Trophoblast cell (in vitro differentiated cells and primary cell): ENCODE measurements around the gene DCAF10.
"Not testable (repeated sequence)": the region's sequence is repeated elsewhere in the genome, so short reads cannot be mapped to it uniquely, and the experiment has no call there.

Experiments used
- DNase-seq, 2 donors: peaks; one replicate each; pipeline ENCODE4 v3.0.0-alpha.2; 2016
- H2AFZ ChIP-seq: 2 replicates; pipeline ENCODE4 v1.6.1; 2013; ENCODE audit warnings: low read length, moderate library complexity, mild to moderate bottlenecking; ENCODE audit not compliant: insufficient read depth, poor library complexity
- H2AK5ac ChIP-seq: 2 replicates; pipeline ENCODE4 v1.6.1; 2013; ENCODE audit warnings: mild to moderate bottlenecking, low read length
- H2BK120ac ChIP-seq: 2 replicates; pipeline ENCODE4 v1.6.1; 2013; ENCODE audit warnings: low read length, mild to moderate bottlenecking, moderate library complexity; ENCODE audit not compliant: insufficient read depth, poor library complexity
- H2BK12ac ChIP-seq: 2 replicates; pipeline ENCODE4 v1.6.1; 2013; ENCODE audit warnings: mild to moderate bottlenecking, low read length, moderate library complexity
- H2BK5ac ChIP-seq: 2 replicates; pipeline ENCODE4 v1.6.1; 2013; ENCODE audit warnings: low read length, low read depth, moderate library complexity, mild to moderate bottlenecking; ENCODE audit not compliant: poor library complexity
- H3K14ac ChIP-seq: 2 replicates; pipeline ENCODE4 v1.6.1; 2013; ENCODE audit warnings: mild to moderate bottlenecking, low read length
- H3K18ac ChIP-seq: 2 replicates; pipeline ENCODE4 v1.6.1; 2013; ENCODE audit warnings: mild to moderate bottlenecking, low read length
- H3K23ac ChIP-seq: 2 replicates; pipeline ENCODE4 v1.6.1; 2013; ENCODE audit warnings: low read length
- H3K27ac ChIP-seq: 2 replicates; pipeline ENCODE4 v1.5.1; 2013; ENCODE audit warnings: low read depth, mild to moderate bottlenecking, inconsistent platforms, low read length, moderate library complexity
- H3K27me3 ChIP-seq: 2 replicates; pipeline ENCODE4 v1.6.1; 2013; ENCODE audit warnings: inconsistent platforms, mild to moderate bottlenecking, low read length, moderate library complexity; ENCODE audit not compliant: insufficient read depth
- H3K36me3 ChIP-seq, 2 experiments: 1 replicate in 1 of 2; 2 replicates in 1 of 2; pipeline ENCODE4 v1.6.1; 2013; ENCODE audit warnings: low read length in 2 of 2, mild to moderate bottlenecking in 2 of 2, moderate library complexity in 1 of 2; ENCODE audit not compliant: insufficient read depth in 2 of 2, control insufficient read depth in 1 of 2
- H3K4ac ChIP-seq: 2 replicates; pipeline ENCODE4 v1.6.1; 2013; ENCODE audit warnings: low read depth, mild to moderate bottlenecking, low read length, moderate library complexity
- H3K4me1 ChIP-seq, 2 experiments: 1 replicate in 1 of 2; 2 replicates in 1 of 2; pipeline ENCODE4 v1.6.1; 2013; ENCODE audit warnings: low read length in 2 of 2, mild to moderate bottlenecking in 2 of 2, moderate library complexity in 1 of 2; ENCODE audit not compliant: insufficient read depth in 2 of 2, control insufficient read depth in 1 of 2
- H3K4me2 ChIP-seq: 2 replicates; pipeline ENCODE4 v1.6.1; 2013; ENCODE audit warnings: inconsistent platforms, mild to moderate bottlenecking, low read length, moderate library complexity
- H3K4me3 ChIP-seq: 2 replicates; pipeline ENCODE4 v1.5.1; 2013; ENCODE audit warnings: mild to moderate bottlenecking, low read depth, low read length, inconsistent platforms
- H3K79me1 ChIP-seq: one replicate; pipeline ENCODE4 v1.6.1; 2013; ENCODE audit warnings: low read length
- H3K79me2 ChIP-seq: 2 replicates; pipeline ENCODE4 v1.6.1; 2013; ENCODE audit warnings: low read length, mild to moderate bottlenecking; ENCODE audit not compliant: control insufficient read depth, insufficient read depth, poor library complexity
- H3K9ac ChIP-seq: 2 replicates; pipeline ENCODE4 v1.6.1; 2013; ENCODE audit warnings: mild to moderate bottlenecking, low read length
- H3K9me3 ChIP-seq: 2 replicates; pipeline ENCODE4 v1.6.1; 2013; ENCODE audit warnings: low read depth, mild to moderate bottlenecking, control low read depth, inconsistent platforms, low read length; ENCODE audit not compliant: insufficient read depth
- H4K12ac ChIP-seq: 2 replicates; pipeline ENCODE4 v1.6.1; 2013; ENCODE audit warnings: low read depth, mild to moderate bottlenecking, low read length, moderate library complexity
- H4K8ac ChIP-seq: 2 replicates; pipeline ENCODE4 v1.6.1; 2013; ENCODE audit warnings: low read depth, mild to moderate bottlenecking, low read length, moderate library complexity
- H4K91ac ChIP-seq: one replicate; pipeline ENCODE4 v1.6.1; 2013; ENCODE audit warnings: low read depth, mild to moderate bottlenecking, low read length, moderate library complexity
- WGBS: extraction: QIAGEN DNeasy Blood & Tissue Kit; methylation state at CpG from one replicate; pipeline ENCODE4 v1.1.7; 2013; ENCODE audit warnings: missing lambda C conversion rate; ENCODE audit not compliant: insufficient read length, insufficient coverage; ENCODE audit errors: extremely low coverage; 5-methylcytosine and 5-hydroxymethylcytosine counted together

DCAF10 gene

GRCh38 chr9:37891042-37891441 lies 90.4 kb downstream of the DCAF10 start:
- H3K9ac ChIP-seq, H3K9me3 ChIP-seq: not testable (repeated sequence)

DNA sequence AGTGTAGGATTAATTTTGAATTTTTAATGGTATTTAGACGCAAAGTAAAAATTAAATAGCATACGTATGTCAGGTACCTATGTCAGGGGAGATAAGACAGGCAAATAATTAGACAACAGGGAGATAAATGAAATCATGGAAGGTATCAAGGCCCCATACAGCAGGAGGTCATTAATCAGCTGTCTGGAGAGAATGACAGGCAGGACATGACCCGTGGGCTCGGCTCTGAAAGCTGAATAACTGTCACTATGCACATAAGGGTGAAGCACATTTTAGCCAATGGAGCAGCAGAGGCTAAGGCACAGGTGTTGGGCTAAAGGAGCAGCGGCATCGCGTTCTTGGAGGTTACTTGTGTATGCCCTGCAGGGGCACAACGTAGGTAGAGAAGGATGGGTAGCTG lies 91.5 kb downstream of the DCAF10 start:
- DNase-seq, result no peak
- H2BK12ac ChIP-seq, result no peak overlapping the region
- no peak overlapping the region for H3K4me2 ChIP-seq
- H4K8ac ChIP-seq, result no peak overlapping the region
- H3K79me1 ChIP-seq, result no peaks in the 10 kb centered on the region
- no peaks in the 10 kb centered on the region for H3K4me1 ChIP-seq
- H3K79me2 ChIP-seq, result no peaks in the 10 kb centered on the region
- H4K12ac ChIP-seq, result no peak overlapping the region
- H2AK5ac ChIP-seq, result no peak overlapping the region
- no peaks in the 10 kb centered on the region for H3K9me3 ChIP-seq
- H3K9ac ChIP-seq, result no peak overlapping the region
- H3K18ac ChIP-seq, result no peak overlapping the region
- no peak overlapping the region for H2BK120ac ChIP-seq
- no peak overlapping the region for H3K4me3 ChIP-seq
- H2AFZ ChIP-seq, result no peak overlapping the region
- H4K91ac ChIP-seq, result no peak overlapping the region
- WGBS, result 100% methylated on average over 1 of the region's 8 CpGs
- no peak overlapping the region for H3K23ac ChIP-seq
- no peak overlapping the region for H3K27ac ChIP-seq
- H3K14ac ChIP-seq, result no peak overlapping the region
- H3K27me3 ChIP-seq, result no peaks in the 10 kb centered on the region
- peaks cover 20 to 29% of the 10 kb centered on the region in 2 experiments for H3K36me3 ChIP-seq
- H3K4ac ChIP-seq, result no peak overlapping the region
- no peak overlapping the region for H2BK5ac ChIP-seq

More at GRCh38 chr9:37891042-37891441, 90.4 kb downstream of the DCAF10 start:
- H2AFZ ChIP-seq, H3K79me1 ChIP-seq, H3K4ac ChIP-seq, DNase-seq, H2AK5ac ChIP-seq, H4K8ac ChIP-seq, H3K4me1 ChIP-seq, H3K27ac ChIP-seq, H2BK5ac ChIP-seq, H3K4me3 ChIP-seq, H2BK120ac ChIP-seq, H3K79me2 ChIP-seq, H4K91ac ChIP-seq, H3K4me2 ChIP-seq, H3K23ac ChIP-seq, H3K18ac ChIP-seq, H4K12ac ChIP-seq, H2BK12ac ChIP-seq, H3K27me3 ChIP-seq, H3K14ac ChIP-seq: not testable (repeated sequence)
- no CpG with 5 or more reads among the region's 17 CpGs for WGBS
- H3K36me3 ChIP-seq, result peaks cover 20 to 27% of the 10 kb centered on the region in 2 experiments

DNA sequence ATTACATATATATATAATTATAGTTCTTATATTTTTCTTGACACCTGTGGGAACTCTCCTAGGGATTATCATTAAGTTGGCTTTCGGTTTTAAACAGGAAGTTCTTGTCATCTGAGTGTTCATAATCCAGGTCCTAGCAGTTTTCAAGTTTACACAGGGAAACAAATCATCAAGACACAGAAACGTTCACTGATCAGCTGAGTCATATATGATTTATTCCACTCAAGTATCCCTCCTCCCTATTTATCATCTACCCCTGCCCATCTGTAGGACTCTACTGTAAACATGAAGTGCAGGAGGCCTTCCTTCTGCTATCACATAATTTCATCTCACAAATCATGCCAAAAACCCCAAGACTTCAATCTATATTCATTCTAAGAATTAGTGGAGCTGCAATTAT lies 97.1 kb downstream of the DCAF10 start:
- Histone ChIP-seq H4K12ac (no peak overlapping the region), H3K9ac (no peak overlapping the region), H3K27me3 (no peaks in the 10 kb centered on the region), H4K8ac (no peak overlapping the region), H3K9me3 (no peaks in the 10 kb centered on the region), H3K36me3 (peaks cover 18 to 21% of the 10 kb centered on the region in 2 experiments), H2AFZ (no peak overlapping the region), H2BK12ac (no peak overlapping the region), H3K79me1 (no peaks in the 10 kb centered on the region), H4K91ac (no peak overlapping the region), H3K4me1 (no peaks in the 10 kb centered on the region), H3K23ac (no peak overlapping the region), H2AK5ac (no peak overlapping the region), H3K14ac (no peak overlapping the region), H2BK120ac (no peak overlapping the region), H3K79me2 (no peaks in the 10 kb centered on the region), H3K4me2 (no peak overlapping the region), H3K27ac (no peak overlapping the region), H2BK5ac (no peak overlapping the region), H3K4ac (no peak overlapping the region), H3K4me3 (no peak overlapping the region), H3K18ac (no peak overlapping the region)
- no CpG with 5 or more reads among the region's 2 CpGs for WGBS
- no peak for DNase-seq

GRCh38 chr9:37899041-37899440 lies 98.4 kb downstream of the DCAF10 start:
- no peak overlapping the region for H3K9ac ChIP-seq
- H3K14ac ChIP-seq, result no peak overlapping the region
- no peaks in the 10 kb centered on the region for H3K9me3 ChIP-seq
- no peak overlapping the region for H2AK5ac ChIP-seq
- H2BK12ac ChIP-seq, result no peak overlapping the region
- no peak overlapping the region for H3K4me2 ChIP-seq
- no peak overlapping the region for H2BK120ac ChIP-seq
- H4K91ac ChIP-seq, result no peak overlapping the region
- H3K4me1 ChIP-seq, result peaks cover 0 to 5% of the 10 kb centered on the region in 2 experiments
- H3K27ac ChIP-seq, result no peak overlapping the region
- H3K36me3 ChIP-seq, result peaks cover 15 to 20% of the 10 kb centered on the region in 2 experiments
- H3K27me3 ChIP-seq, result no peaks in the 10 kb centered on the region
- no peak overlapping the region for H2AFZ ChIP-seq
- H4K8ac ChIP-seq, result no peak overlapping the region
- H3K79me2 ChIP-seq, result peaks cover 4% of the 10 kb centered on the region
- no peak overlapping the region for H3K23ac ChIP-seq
- no peak overlapping the region for H3K4ac ChIP-seq
- H3K4me3 ChIP-seq, result no peak overlapping the region
- peaks cover 4% of the 10 kb centered on the region for H3K79me1 ChIP-seq
- no peak overlapping the region for H4K12ac ChIP-seq
- no peak overlapping the region for H2BK5ac ChIP-seq
- H3K18ac ChIP-seq, result no peak overlapping the region
- WGBS, result no CpG with 5 or more reads among the region's 2 CpGs
- DNase-seq, result no peak
